ENCODE data around the gene EPB41.
"Not testable (repeated sequence)": the region's sequence is repeated elsewhere in the genome, so short reads cannot be mapped to it uniquely, and the experiment has no call there.

Gene EPB41

DNA sequence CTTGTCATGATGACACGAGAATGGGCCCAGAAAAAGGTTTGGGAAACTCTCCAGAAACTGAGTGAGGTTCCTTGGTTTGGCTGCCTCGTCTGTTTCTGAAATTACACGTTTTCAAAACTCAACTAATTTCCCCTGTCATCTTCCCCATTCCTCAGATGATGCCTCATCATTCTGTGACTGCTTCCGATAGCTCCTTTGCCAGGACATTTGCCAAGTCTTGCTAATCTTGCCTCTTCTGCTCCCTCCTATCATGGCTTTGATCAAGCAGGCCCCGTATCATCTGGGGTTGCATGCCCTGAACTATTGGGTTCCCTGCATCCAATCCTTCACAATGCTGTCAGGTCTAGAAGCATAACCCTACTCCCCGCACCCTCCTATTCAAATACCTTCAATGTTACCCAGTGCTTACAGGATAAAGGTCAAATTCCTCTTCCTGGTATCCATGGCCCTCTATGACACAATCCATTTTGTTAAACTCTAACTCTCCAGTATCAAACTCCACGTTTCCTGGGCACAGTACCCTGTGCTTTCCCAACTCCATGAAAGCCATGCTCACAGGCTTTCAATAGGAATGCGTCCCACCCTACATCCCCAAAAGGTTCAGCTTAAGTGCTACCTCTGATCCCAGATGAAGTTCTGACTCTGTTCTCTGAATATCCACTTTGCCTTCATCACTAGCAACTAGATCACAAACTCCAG lies 231.5 kb downstream of the EPB41 start:
- no peak for DNase-seq

DNA sequence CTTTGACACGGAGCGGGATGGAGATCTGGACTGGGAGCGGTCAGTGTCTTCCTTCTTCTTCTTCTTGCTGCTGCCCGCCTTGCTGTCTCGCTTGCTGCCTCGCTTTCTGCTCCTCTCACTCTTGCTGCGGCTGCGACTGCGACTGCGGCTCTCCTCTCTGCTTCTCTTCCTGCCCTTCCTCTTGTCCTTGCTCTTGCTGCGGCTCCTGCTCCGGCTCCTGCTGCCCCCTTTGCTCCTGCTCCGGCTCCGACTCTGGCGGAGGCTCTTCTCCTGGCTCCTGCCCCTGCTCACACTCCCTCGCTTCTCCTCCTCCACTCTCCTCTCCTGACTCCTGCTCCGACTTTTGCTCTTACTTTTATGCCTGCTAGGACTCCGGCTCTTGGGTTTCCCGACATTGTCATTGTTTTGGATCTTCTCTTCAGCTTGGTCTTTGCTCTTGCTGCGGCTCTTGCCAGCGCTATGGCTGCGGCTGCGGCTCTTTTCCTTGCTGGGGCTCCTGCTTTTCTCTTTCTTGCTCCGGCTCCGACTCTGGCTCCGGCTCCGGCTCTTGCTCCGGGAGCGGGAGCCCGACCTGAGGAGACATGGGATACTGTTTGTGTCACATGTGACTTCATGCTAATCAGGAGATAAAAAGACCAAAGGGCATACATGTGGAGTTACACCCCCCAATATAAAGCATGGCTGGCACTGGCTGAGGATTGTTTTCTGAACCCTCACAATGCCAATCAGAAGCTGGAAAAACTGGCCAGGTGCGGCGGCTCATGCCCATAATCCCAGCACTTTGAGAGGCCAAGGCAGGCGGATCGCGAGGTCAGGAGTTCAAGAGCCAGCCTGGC lies 234.5 kb downstream of the EPB41 start:
- DNase-seq = no peak

DNA sequence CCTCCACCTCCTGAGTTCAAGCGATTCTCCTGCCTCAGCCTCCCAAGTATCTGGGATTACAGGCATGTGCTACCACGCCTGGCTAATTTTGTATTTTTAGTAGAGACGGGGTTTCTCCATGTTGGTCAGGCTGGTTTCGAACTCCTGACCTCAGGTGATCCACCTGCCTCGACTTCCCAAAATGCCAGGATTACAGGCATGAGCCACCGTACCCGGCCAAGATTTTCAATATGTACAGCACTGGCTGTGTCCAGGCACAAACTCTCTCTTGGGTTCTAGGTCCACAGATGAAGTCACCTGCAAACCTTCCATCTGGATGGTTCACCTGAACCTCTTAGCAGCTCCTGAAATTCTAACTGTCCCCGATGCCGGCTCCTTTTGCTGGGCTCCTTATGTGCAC lies 236.0 kb downstream of the EPB41 start:
- not testable (repeated sequence) for DNase-seq

DNA sequence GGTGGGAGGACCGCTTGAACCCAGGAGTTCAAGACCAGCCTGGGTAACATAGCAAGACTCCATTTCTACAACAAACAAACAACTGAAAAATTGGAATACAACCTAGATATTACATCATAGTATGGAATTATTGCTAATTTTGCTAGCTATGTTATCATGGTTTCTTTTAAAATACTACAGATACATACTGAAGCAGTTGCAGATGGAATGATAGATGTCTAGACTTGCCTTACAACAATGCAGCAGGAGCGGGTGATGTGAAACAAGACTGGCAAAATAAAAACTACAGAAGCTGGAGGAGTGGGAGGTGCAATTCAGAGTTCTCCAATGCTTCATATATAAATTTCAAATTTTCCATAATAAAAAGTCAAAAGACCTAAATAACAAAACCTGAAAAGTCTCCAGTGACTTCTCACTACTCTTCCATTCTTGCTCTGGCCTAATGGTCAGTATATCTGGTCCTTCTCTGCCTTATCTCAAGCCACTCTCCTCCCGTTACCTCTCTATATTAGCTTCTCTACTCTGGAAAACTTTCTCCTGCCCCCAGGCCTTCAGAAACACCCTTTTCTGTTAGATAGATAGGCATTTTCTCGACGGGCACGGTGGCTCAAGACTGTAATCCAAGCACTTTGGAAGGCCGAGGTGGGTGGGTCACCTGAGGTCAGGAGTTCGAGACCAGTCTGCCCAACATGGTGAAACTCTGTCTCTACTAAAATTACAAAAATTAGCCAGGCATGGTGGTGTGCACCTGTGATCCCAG lies 237.9 kb downstream of the EPB41 start:
- no peak for DNase-seq

DNA sequence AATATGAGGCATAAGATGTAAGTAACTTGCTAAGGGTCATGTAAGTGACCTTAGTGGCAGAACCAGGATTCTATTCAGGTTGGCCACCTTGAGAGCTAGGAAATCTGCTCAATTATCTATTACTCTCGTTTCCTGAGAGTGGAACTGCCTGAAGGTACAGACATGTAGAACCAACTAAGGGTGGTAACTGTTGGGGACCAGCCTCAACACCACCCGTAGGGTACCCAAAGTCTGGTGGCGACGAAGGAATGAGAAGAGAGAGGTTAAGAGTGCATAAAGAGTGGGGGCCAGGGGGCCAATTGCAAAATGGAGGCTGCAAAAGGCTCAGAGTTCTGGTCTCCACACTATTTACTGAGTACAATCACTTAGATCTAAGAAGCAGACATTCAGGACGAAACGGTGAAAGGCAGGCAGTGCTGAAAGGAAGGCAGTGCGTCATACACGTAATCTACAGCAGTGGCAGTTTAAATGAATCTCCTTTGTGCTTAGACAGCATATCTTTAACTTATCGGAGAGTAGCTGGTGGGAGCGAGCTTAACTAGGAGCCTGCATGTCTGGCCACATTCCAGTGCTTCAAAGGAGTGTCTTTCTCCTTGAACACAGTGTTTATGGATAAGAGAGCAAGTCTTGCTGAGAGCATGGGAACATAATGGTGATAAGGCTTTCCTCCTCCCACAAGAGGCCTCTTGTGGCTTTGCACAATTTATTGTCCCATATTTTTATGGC lies 242.3 kb downstream of the EPB41 start:
- DNase-seq = no peak

DNA sequence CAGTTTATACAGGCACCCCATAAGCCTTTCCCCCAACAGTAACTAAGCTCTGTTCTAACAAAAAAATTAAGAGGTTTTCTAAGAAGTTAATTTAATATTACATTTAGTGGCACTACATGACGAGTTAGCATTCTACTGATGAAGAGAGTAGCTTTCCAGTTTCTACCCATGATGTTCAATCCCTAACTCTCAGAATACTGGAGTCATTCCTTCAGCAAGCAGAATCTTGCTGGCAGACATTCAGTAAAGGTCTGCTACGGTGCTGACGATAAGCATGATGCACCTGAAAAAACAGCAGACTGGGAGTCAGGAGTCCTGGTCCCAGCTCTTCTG lies 242.9 kb downstream of the EPB41 start:
- DNase-seq = no peak

DNA sequence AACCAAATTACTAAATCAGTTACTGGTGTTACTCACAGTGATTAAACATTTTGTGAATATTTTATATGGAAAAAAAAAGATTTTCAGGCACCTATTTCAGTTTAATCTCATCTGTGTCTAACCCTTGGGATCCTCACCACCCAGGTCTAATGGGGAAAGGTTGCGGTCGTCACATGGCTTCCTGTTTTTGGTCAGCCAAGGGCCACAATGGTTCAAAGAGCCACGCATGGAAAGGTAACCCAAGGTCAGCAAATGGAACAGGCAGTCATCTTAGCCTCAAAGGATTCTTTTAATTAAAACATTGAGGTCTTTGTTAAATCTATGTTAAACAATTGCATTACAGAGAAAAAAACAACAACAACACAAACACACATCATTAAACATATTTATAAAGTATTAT lies 245.4 kb downstream of the EPB41 start:
- no peak for DNase-seq

DNA sequence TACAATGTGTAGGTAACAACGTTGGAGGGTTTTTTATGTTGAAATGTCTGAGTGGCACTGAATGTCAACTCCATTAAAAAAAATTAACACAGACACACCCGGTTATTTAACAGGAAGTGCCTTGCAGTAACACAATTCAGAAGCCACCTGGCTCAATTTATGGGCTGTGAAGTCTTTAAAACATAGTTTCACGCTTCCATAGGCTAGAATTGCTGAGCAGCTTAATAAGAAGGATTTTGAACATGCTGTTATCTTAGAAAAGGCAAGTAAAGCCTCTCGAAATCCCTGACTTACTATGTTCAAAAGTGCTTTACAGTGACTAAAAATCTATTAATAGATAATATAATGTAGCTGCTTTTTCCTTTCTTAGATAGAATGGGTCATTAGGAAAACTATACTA lies 247.7 kb downstream of the EPB41 start:
- DNase-seq = no peak

DNA sequence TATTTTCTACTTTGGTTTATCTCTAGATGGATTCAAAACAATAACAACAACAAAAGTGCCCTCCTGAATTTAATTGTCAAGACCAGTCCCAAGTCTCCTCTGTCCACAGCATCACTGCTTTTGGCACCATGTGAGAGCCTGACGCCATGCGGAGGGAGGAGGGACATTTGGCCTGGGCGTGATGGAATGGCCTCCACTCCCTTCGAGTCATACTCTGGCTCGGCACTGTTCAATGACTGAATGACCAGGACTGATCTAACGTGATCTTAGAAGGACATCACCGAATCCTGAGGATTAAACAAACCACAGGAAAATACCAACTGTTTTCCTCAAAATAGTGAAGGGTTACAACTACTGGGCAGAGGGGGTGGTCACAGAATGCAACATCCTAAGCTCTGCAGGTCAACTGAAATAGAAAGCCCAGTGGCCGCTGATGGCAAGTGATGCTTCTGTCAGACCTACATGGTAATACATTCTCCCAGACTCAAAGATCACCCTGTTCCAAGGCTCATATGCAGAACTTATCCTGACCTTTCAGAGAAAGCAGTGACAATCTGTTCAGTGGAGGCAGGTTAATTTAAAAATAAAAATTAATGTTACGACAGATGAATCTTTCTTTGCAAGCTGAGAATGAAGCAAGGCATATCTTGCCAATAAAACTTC lies 248.2 kb downstream of the EPB41 start:
- no peak for DNase-seq

DNA sequence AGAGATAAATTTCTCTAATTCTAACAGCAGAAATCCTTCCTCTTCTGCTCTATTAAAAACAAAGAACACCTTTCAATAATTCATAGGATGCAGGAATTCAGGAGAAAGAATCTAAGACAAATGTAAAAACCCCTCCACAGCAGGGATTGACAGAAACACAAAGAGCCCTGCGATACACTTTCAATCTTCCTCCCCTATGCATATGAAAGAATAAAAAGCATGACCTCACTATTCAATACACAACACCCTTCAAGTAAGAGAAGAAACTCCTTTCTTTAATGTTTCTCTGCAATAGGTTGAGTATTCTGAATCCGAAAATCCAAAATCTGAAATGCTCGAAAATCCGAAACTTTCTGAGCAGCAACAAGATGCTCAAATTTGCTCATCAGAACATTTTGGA lies 250.2 kb downstream of the EPB41 start:
- DNase-seq = no peak

DNA sequence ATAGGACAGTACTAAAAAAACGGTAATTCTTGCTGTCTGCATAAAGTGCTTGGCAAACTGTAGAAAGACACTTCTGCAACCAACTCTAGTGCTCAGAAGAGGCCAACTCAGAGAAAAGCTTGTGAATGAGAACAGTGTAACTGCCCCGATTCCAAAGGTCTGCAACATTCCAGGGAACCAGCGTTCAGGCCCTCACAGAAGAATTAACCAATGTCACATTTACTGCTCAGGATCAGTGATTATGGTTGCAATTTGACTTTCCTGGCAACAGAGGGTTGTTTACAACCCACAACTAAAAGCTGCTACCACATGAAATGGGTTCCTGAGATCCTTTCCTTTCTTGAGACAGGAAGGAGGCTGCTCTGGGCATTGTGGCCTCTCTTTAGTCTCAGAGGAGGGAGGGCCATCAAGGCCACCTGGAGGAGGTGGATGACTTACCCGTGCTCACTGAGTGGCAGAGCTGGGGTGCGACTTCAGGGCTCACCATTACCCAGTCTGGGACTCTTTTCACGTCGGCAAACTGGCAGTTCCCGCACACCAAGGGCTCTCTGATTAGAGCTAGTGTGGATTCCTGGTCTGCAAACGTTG lies 252.0 kb downstream of the EPB41 start:
- no peak for DNase-seq

DNA sequence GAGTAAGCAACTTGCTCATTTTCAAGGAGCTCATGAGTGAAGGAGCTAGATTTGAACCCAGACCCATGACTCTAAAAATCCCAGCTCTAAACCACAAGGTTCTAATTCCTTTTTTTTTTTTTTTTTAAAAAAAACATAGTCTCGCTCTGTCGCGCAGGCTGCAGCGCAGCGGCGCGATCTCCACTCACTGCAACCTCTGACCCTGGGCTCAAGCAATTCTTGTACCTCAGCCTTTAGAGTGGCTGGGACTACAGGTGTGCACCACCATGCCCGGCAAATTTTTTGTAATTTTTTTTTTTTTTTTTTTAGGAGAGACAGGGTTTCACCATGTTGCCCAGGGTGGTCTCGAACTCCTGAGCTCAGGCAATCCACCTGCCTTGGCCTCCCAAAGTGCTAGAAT lies 253.5 kb downstream of the EPB41 start:
- no peak for DNase-seq
